ENCODE measurements around the gene PPIL4. TPM values are rescaled to one million over a fixed set of nuclear protein-coding genes. Genes with fewer than 3 reads are reported as not detected.

PPIL4 gene
- total RNA-seq, 2 donors from 2014 or later = 20.2 to 33.8 TPM

DNA sequence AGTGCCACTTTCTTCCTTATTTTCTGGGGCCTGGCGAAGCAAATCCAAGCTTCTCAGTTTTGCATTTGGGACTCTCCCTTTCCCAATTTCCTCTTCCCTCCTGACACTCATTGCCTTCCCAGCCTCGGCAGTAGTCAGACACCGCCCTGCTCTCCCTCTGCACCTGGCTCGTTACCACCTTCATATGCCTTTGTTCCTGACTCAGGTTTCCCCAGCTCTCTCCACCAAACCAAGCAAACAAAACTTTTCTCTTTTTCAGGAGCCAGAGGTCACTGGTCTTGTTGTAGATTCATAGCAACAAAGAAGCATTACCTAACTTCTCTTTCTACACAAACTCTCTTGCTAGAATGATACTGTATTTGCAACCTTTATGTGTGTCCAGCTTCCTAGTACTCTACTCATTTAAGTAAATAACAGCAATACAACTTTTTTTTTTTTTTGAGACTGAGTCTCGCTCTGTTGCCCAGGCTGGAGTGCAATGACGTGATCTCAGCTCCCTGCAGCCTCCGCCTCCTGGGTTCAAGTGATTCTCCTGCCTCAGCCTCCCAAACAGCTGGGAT is 52.0 kb downstream of the PPIL4 start:
- Histone ChIP-seq H3K4me3 (no peak overlapping the region), H3K4me1 (ENCODE audit: control insufficient read depth in 1 of 2, low read depth in 2 of 2) (no peaks in the 10 kb centered on the region), H3K9me3 (no peaks in the 10 kb centered on the region), H3K27me3 (replicated peaks; ENCODE audit: insufficient read depth) (no peaks in the 10 kb centered on the region), H3K36me3 (no peaks in the 10 kb centered on the region), H3K27ac (no peak overlapping the region)
- TF ChIP-seq, protein P1, sequence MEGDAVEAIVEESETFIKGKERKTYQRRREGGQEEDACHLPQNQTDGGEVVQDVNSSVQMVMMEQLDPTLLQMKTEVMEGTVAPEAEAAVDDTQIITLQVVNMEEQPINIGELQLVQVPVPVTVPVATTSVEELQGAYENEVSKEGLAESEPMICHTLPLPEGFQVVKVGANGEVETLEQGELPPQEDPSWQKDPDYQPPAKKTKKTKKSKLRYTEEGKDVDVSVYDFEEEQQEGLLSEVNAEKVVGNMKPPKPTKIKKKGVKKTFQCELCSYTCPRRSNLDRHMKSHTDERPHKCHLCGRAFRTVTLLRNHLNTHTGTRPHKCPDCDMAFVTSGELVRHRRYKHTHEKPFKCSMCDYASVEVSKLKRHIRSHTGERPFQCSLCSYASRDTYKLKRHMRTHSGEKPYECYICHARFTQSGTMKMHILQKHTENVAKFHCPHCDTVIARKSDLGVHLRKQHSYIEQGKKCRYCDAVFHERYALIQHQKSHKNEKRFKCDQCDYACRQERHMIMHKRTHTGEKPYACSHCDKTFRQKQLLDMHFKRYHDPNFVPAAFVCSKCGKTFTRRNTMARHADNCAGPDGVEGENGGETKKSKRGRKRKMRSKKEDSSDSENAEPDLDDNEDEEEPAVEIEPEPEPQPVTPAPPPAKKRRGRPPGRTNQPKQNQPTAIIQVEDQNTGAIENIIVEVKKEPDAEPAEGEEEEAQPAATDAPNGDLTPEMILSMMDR (IDR thresholded peaks at IDR 0.05) = no peak
- DNase-seq (ENCODE audit: low spot score) (no peak), ATAC-seq (ENCODE audit: insufficient number of reproducible peaks, low FRiP score, low read depth) (no peak)

DNA sequence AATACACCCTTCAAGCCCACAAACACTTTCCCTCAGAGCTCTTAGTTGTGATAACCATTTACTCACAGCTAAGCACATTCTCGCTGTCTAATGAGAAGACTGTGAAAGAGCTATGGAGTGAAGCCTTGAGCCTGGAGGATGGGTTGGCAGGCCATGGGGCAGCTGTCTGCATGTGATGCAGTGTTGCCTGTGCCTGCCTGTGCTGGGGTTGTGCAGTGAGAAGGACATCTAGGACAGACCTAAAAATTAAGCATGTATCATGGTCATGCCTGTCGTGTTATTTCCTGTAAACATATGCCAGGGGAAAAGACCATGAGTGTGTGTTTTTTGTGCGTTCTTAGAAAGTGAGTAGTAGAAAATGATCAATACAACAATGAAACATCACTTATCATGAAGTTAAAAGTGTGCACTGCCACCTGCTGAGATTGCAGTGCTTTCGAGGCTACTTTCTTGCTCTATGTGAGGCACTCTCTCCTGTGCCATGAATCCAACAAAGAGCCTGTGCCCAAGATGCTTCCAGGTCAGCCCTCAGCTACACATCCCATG is 53.0 kb downstream of the PPIL4 start:
- TF ChIP-seq, protein P1 (IDR thresholded peaks at IDR 0.05) = no peak
- DNase-seq (ENCODE audit: low spot score) (no peak), ATAC-seq (ENCODE audit: insufficient number of reproducible peaks, low FRiP score, low read depth) (no peak)
- Histone ChIP-seq H3K4me1 (ENCODE audit: control insufficient read depth in 1 of 2, low read depth in 2 of 2) (no peaks in the 10 kb centered on the region), H3K36me3 (no peaks in the 10 kb centered on the region), H3K9me3 (no peaks in the 10 kb centered on the region), H3K4me3 (no peak overlapping the region), H3K27me3 (replicated peaks; ENCODE audit: insufficient read depth) (no peaks in the 10 kb centered on the region), H3K27ac (no peak overlapping the region)

DNA sequence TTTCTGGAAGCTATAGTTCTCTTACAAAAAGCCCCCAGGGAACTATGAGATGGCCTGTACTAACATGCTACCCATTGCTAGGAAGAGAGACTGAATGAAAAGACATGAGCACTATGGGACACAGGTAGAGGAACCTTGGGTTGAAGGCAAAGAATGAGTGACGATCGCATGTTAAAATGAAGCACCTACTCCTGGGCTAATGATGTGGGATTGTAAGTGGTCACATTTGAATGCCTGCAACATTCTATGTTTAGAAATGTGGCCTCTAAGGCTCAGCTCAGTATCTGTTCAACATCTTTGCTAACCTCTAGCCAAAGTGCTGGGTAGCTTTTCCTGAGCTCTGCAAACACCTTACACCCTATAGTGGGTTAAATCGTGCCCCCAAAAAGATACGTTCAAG is 55.9 kb downstream of the PPIL4 start:
- TF ChIP-seq, protein P1 (IDR thresholded peaks at IDR 0.05) = no peak
- Histone ChIP-seq H3K36me3 (no peaks in the 10 kb centered on the region), H3K27me3 (replicated peaks; ENCODE audit: insufficient read depth) (no peaks in the 10 kb centered on the region), H3K27ac (no peak overlapping the region), H3K9me3 (no peaks in the 10 kb centered on the region), H3K4me3 (no peak overlapping the region), H3K4me1 (ENCODE audit: control insufficient read depth in 1 of 2, low read depth in 2 of 2) (no peaks in the 10 kb centered on the region)
- DNase-seq (ENCODE audit: low spot score) = no peak
- no peak for ATAC-seq (ENCODE audit: insufficient number of reproducible peaks, low FRiP score, low read depth)

DNA sequence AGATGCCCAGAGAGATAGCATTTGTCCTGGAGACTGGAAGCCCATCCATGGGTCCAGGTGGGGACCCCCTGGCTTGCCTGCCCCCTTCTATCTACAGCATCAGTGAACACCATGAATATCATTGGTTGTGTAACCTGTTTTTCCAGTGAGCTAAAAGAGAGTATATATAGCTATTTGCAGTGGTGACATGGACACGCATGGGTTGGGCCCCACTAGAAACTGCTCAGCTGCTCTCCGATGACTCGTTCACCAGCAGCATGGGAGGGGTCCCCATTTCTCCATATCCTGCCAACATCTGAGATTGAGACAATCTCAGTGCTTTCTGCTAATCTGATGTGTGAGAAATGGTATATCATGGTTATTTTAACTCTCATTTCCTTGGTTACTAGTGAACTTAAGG is 57.0 kb downstream of the PPIL4 start:
- no peaks in the 10 kb centered on the region for H3K9me3 ChIP-seq
- ATAC-seq (ENCODE audit: insufficient number of reproducible peaks, low FRiP score, low read depth) (no peak), DNase-seq (ENCODE audit: low spot score) (no peak)

DNA sequence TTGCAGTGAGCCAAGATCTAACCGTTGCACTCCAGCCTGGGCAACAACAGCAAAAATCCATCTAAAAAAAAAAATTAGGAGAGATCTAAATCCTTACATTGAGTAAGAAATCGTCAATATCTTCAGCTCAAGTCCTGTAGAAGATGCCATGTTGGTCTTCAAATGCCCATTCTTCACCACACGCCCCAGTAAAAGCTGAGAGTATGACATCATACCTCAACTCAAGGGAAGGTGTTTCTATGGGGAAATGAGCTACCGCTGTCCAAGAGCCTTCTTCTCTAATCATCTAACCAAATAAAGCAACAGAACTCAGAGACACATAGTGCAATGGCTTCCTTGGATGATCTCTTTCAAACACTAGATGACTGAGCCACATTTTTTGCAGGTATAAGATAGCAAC is 58.5 kb downstream of the PPIL4 start:
- no peak for ATAC-seq (ENCODE audit: insufficient number of reproducible peaks, low FRiP score, low read depth)
- Histone ChIP-seq H3K27me3 (replicated peaks; ENCODE audit: insufficient read depth) (no peaks in the 10 kb centered on the region), H3K4me3 (no peak overlapping the region), H3K9me3 (no peaks in the 10 kb centered on the region), H3K36me3 (no peaks in the 10 kb centered on the region), H3K4me1 (ENCODE audit: control insufficient read depth in 1 of 2, low read depth in 2 of 2) (peaks cover 0 to 3% of the 10 kb centered on the region in 2 donors), H3K27ac (no peak overlapping the region)
- TF ChIP-seq, protein P1 (IDR thresholded peaks at IDR 0.05) = no peak
- no peak for DNase-seq (ENCODE audit: low spot score)

More for the DNA sequence above, 57.0 kb downstream of the PPIL4 start:
- no peak overlapping the region for H3K4me3 ChIP-seq
- TF ChIP-seq, protein P1 (IDR thresholded peaks at IDR 0.05) = no peak
- H3K27ac ChIP-seq = no peak overlapping the region
- H3K4me1 ChIP-seq (ENCODE audit: control insufficient read depth in 1 of 2, low read depth in 2 of 2) = no peaks in the 10 kb centered on the region
- no peaks in the 10 kb centered on the region for H3K27me3 ChIP-seq (replicated peaks; ENCODE audit: insufficient read depth)
- H3K36me3 ChIP-seq = no peaks in the 10 kb centered on the region
